HepG2 (cell line): Measurements from ENCODE around the gene RABGAP1L. TPM values are rescaled to one million over a fixed set of nuclear protein-coding genes. Genes with fewer than 3 reads are reported as not detected.

ENCODE experiments used
- ADNP ChIP-seq: sonication (generic); formaldehyde crosslinking; IDR thresholded peaks from 2 replicates; pipeline ENCODE4 v1.4.0; 2020; ENCODE audit warnings: missing genetic modification reagents
- ASH2L ChIP-seq: fragments of 300-600, 200-600 bp; sonication (generic); IDR thresholded peaks from 2 replicates; pipeline ENCODE4 v1.7.0; 2017; ENCODE audit warnings: low read depth, mild to moderate bottlenecking, moderate library complexity, mixed read lengths, low read length; ENCODE audit not compliant: insufficient read length
- ATF6 ChIP-seq: sonication (generic); formaldehyde crosslinking; conservative IDR thresholded peaks from 2 replicates; pipeline ENCODE4 v1.4.0; 2020; ENCODE audit warnings: missing genetic modification reagents
- BRD4 ChIP-seq: sonication (generic); formaldehyde crosslinking; IDR thresholded peaks from 2 replicates; pipeline ENCODE4 v1.4.0; 2020; ENCODE audit warnings: missing genetic modification reagents
- BRF2 ChIP-seq: sonication (generic); formaldehyde crosslinking; IDR thresholded peaks from 2 replicates; pipeline ENCODE4 v1.8.1; 2022; ENCODE audit warnings: mild to moderate bottlenecking, missing genetic modification reagents
- ISX ChIP-seq: sonication (generic); formaldehyde crosslinking; conservative IDR thresholded peaks from 2 replicates; pipeline ENCODE4 v1.5.0; 2020; ENCODE audit warnings: missing genetic modification reagents
- JUN ChIP-seq: sonication (generic); formaldehyde crosslinking; IDR thresholded peaks from 2 replicates; pipeline ENCODE4 v1.4.0; 2020; ENCODE audit warnings: mild to moderate bottlenecking, missing genetic modification reagents
- JUNB ChIP-seq: sonication (generic); formaldehyde crosslinking; IDR thresholded peaks from 2 replicates; pipeline ENCODE4 v1.8.0; 2022; ENCODE audit warnings: missing genetic modification reagents, mild to moderate bottlenecking, borderline replicate concordance
- MLLT10 ChIP-seq: sonication (generic); formaldehyde crosslinking; IDR thresholded peaks from 2 replicates; pipeline ENCODE4 v1.4.0; 2020; ENCODE audit warnings: missing genetic modification reagents
- NFRKB ChIP-seq: fragments of 450-650 bp; IDR thresholded peaks from 2 replicates; pipeline ENCODE4 v1.6.1; 2017
- NR2C2 ChIP-seq: sonication (generic); formaldehyde crosslinking; IDR thresholded peaks from 2 replicates; pipeline ENCODE4 v1.4.0; 2020; ENCODE audit warnings: missing genetic modification reagents, mild to moderate bottlenecking, moderate library complexity, borderline replicate concordance
- PHF20 ChIP-seq: sonication (generic); formaldehyde crosslinking; IDR thresholded peaks from 2 replicates; pipeline ENCODE4 v1.5.0; 2020; ENCODE audit warnings: mild to moderate bottlenecking, missing genetic modification reagents
- SIX4 ChIP-seq: sonication (generic); formaldehyde crosslinking; IDR thresholded peaks from 2 replicates; pipeline ENCODE4 v1.4.0; 2020; ENCODE audit warnings: missing genetic modification reagents
- SMARCC2 ChIP-seq: fragments of 450-650 bp; IDR thresholded peaks from 2 replicates; pipeline ENCODE4 v1.6.1; 2017; ENCODE audit warnings: antibody characterized with exemption, mild to moderate bottlenecking
- SMYD3 ChIP-seq: sonication (generic); formaldehyde crosslinking; IDR thresholded peaks from 2 replicates; pipeline ENCODE4 v1.8.1; 2023; ENCODE audit warnings: mild to moderate bottlenecking, missing genetic modification reagents
- THAP8 ChIP-seq: sonication (generic); formaldehyde crosslinking; IDR thresholded peaks from 2 replicates; pipeline ENCODE4 v1.5.1; 2020; ENCODE audit warnings: missing genetic modification reagents, mild to moderate bottlenecking, borderline replicate concordance
- ZFX ChIP-seq: sonication (generic); formaldehyde crosslinking; IDR thresholded peaks from 2 replicates; pipeline ENCODE4 v1.4.0; 2020; ENCODE audit warnings: mild to moderate bottlenecking, low read depth, missing genetic modification reagents, moderate library complexity
- ZHX1 ChIP-seq: sonication (generic); formaldehyde crosslinking; IDR thresholded peaks from 2 replicates; pipeline ENCODE4 v1.8.1; 2022; ENCODE audit warnings: low read depth, mild to moderate bottlenecking, missing genetic modification reagents
- ZNF160 ChIP-seq: sonication (generic); formaldehyde crosslinking; IDR thresholded peaks from 2 replicates; pipeline ENCODE4 v1.8.0; 2022; ENCODE audit warnings: mild to moderate bottlenecking, inconsistent platforms, missing genetic modification reagents
- ZNF350 ChIP-seq: sonication (generic); formaldehyde crosslinking; IDR thresholded peaks from 2 replicates; pipeline ENCODE4 v1.4.0; 2020; ENCODE audit warnings: mild to moderate bottlenecking, low read depth, missing genetic modification reagents, borderline replicate concordance
- ZNF574 ChIP-seq: sonication (generic); formaldehyde crosslinking; IDR thresholded peaks from 2 replicates; pipeline ENCODE4 v1.4.0; 2020; ENCODE audit warnings: missing genetic modification reagents
- ZNF614 ChIP-seq: IDR thresholded peaks from 2 replicates; pipeline ENCODE4 v1.6.1; 2018; ENCODE audit warnings: missing biosample characterization, missing genetic modification reagents, inconsistent platforms, borderline replicate concordance
- polyA plus RNA-seq, 8 experiments: library from polyadenylated mRNA; depleted of rRNA in 3 of 8; stranded (reverse) in 7 of 8; unstranded in 1 of 8; fragments of >200 nt; fragmentation: Illumina TruSeq in 4 of 8; extraction: Trizol in 4 of 8; gene quantifications; 2 replicates each; pipeline versions ENCODE4 v1.2.1 to v1.2.3, GENCODE V29; 2011 to 2016; ENCODE audit warnings: low read depth in 4 of 8, missing spikeins in 1 of 8, mixed read lengths in 1 of 8; ENCODE audit not compliant: insufficient read depth in 1 of 8
- total RNA-seq, 5 experiments: library from RNA; depleted of rRNA; stranded (reverse); fragments of >200 nt; fragmentation: Illumina TruSeq; extraction: Trizol; gene quantifications; 2 replicates each; pipeline ENCODE4 v1.2.3, GENCODE V29; 2016; ENCODE audit warnings: low read depth in 1 of 5

Gene RABGAP1L
- total and polyA plus RNA-seq, 2 of the 13 experiments (the other 11 are each of a cell fraction or from before 2014, with no cell fraction given) = 7.9 to 22.6 TPM

GRCh38 chr1:174998569-174999215 is 839.4 kb downstream of the RABGAP1L start (continued):
- TF ChIP-seq ZNF574 (CRISPR knock-in tag) (no peak), ZFX (no peak), THAP8 (CRISPR knock-in tag) (no peak), BRD4 (CRISPR knock-in tag) (no peak), ADNP (CRISPR knock-in tag) (no peak), ASH2L (peak; percentile 17), ZNF160 (CRISPR knock-in tag) (no peak), NR2C2 (CRISPR knock-in tag) (no peak), SMYD3 (CRISPR knock-in tag) (no peak), SMARCC2 (no peak), BRF2 (CRISPR knock-in tag) (no peak), ZNF614 (no peak; the same call in 1 of the 2 replicates), JUNB (CRISPR knock-in tag) (no peak), PHF20 (CRISPR knock-in tag) (no peak), NFRKB (no peak), ISX (CRISPR knock-in tag) (peak; percentile 81; the same call in 1 of the 2 replicates), SIX4 (CRISPR knock-in tag) (no peak), MLLT10 (CRISPR knock-in tag) (no peak), JUN (CRISPR knock-in tag) (no peak), ZHX1 (CRISPR knock-in tag) (no peak), ATF6 (CRISPR knock-in tag) (no peak), ZNF350 (CRISPR knock-in tag) (no peak)
